GM23338 (cell line): ENCODE measurements around the gene C5orf24. TPM values are rescaled to one million over a fixed set of nuclear protein-coding genes. Genes with fewer than 3 reads are reported as not detected.

Source experiments
- ATAC-seq: fragments of 200-7000 bp; cut with Tn5 transposase; 3 replicates; pipeline ENCODE4 v1.9.1; 2020
- DNase-seq: peaks from one replicate; pipeline ENCODE4 v3.0.0-alpha.2; 2015; ENCODE audit warnings: low spot score
- H2AFZ ChIP-seq: fragments of 200-600 bp; sonication (generic); 2 replicates; pipeline ENCODE4 v1.8.0; 2016; ENCODE audit warnings: antibody characterized with exemption, mild to moderate bottlenecking, moderate library complexity
- H3F3A ChIP-seq: fragments of 200-600 bp; sonication (generic); replicated peaks from 2 replicates; pipeline ENCODE4 v1.8.0; 2017; ENCODE audit warnings: antibody characterized with exemption, mixed run types, low read depth
- H3K27ac ChIP-seq: fragments of 200-600 bp; sonication (generic); 2 replicates; pipeline ENCODE4 v1.6.1; 2016; ENCODE audit warnings: low read depth
- H3K27me3 ChIP-seq: fragments of 200-600 bp; sonication (generic); 2 replicates; pipeline ENCODE4 v1.8.0; 2016; ENCODE audit warnings: mild to moderate bottlenecking, mixed run types, moderate library complexity; ENCODE audit not compliant: insufficient read depth
- H3K36me3 ChIP-seq: fragments of 200-600 bp; sonication (generic); 2 replicates; pipeline ENCODE4 v1.8.0; 2016; ENCODE audit warnings: mild to moderate bottlenecking; ENCODE audit not compliant: insufficient read depth
- H3K4me1 ChIP-seq: fragments of 200-600 bp; sonication (generic); 2 replicates; pipeline ENCODE4 v1.8.0; 2016; ENCODE audit warnings: mild to moderate bottlenecking, moderate library complexity; ENCODE audit not compliant: insufficient read depth
- H3K4me2 ChIP-seq: fragments of 200-600 bp; sonication (generic); 2 replicates; pipeline ENCODE4 v1.7.1; 2017; ENCODE audit warnings: mixed run types
- H3K4me3 ChIP-seq: fragments of 200-600 bp; sonication (generic); 2 replicates; pipeline ENCODE4 v1.6.1; 2016; ENCODE audit warnings: mixed run types
- H3K79me2 ChIP-seq: fragments of 200-600 bp; sonication (generic); replicated peaks from 2 replicates; pipeline ENCODE4 v1.8.0; 2017; ENCODE audit warnings: mild to moderate bottlenecking; ENCODE audit not compliant: insufficient read depth
- H3K9me2 ChIP-seq: fragments of 200-600 bp; sonication (generic); 2 replicates; pipeline ENCODE4 v1.8.0; 2017; ENCODE audit not compliant: insufficient read depth
- H4K20me1 ChIP-seq: fragments of 200-600 bp; sonication (generic); replicated peaks from 2 replicates; pipeline ENCODE4 v1.8.0; 2017; ENCODE audit warnings: mild to moderate bottlenecking; ENCODE audit not compliant: insufficient read depth
- H3K27ac Mint-ChIP-seq: 2 replicates; pipeline ENCODE4 v1.8.0; 2020; ENCODE audit warnings: inconsistent platforms, mild to moderate bottlenecking, moderate library complexity, mixed read lengths
- H3K27me3 Mint-ChIP-seq: 3 replicates; pipeline ENCODE4 v1.8.0; 2022; ENCODE audit warnings: low read depth, mild to moderate bottlenecking, moderate library complexity, mixed read lengths, inconsistent platforms; ENCODE audit not compliant: insufficient read depth, poor library complexity
- H3K36me3 Mint-ChIP-seq: 3 replicates; pipeline ENCODE4 v1.8.0; 2021; ENCODE audit warnings: low read depth, mild to moderate bottlenecking, inconsistent platforms, moderate library complexity, mixed read lengths
- H3K4me1 Mint-ChIP-seq: 3 replicates; pipeline ENCODE4 v1.8.0; 2020; ENCODE audit warnings: mild to moderate bottlenecking, inconsistent platforms, mixed read lengths
- H3K4me3 Mint-ChIP-seq: 3 replicates; pipeline ENCODE4 v1.8.0; 2021; ENCODE audit warnings: moderate library complexity, mild to moderate bottlenecking, inconsistent platforms, mixed read lengths
- H3K9me3 Mint-ChIP-seq: 3 replicates; pipeline ENCODE4 v1.8.0; 2020; ENCODE audit warnings: moderate library complexity, mild to moderate bottlenecking, inconsistent platforms, mixed read lengths
- CREB1 ChIP-seq: fragments of 250-450 bp; sonication (Bioruptor Pico); IDR thresholded peaks from 2 replicates; pipeline ENCODE4 v1.5.0; 2020; ENCODE audit warnings: low read depth, mild to moderate bottlenecking, moderate library complexity
- CTCF ChIP-seq, 2 experiments: fragments of 200-600 bp in 1 of 2; sonication (generic) in 1 of 2; conservative IDR thresholded peaks; 2 replicates each; pipeline versions ENCODE4 v1.5.1 to v1.6.1; 2016 to 2017; ENCODE audit warnings: antibody characterized with exemption in 2 of 2, low read depth in 2 of 2, mild to moderate bottlenecking in 2 of 2, moderate library complexity in 1 of 2
- ETS1 ChIP-seq: IDR thresholded peaks from 2 replicates; pipeline ENCODE4 v1.6.1; 2016; ENCODE audit warnings: antibody characterized with exemption
- EZH2 ChIP-seq: fragments of 200-600 bp; sonication (generic); IDR thresholded peaks from one replicate; pipeline ENCODE4 v1.8.0; 2017; ENCODE audit warnings: antibody characterized with exemption, mild to moderate bottlenecking, low read depth; ENCODE audit not compliant: unreplicated experiment
- EZH2phosphoT487 ChIP-seq: fragments of 200-600 bp; sonication (generic); IDR thresholded peaks from one replicate; pipeline ENCODE4 v1.8.1; 2018; ENCODE audit warnings: antibody characterized with exemption; ENCODE audit not compliant: unreplicated experiment
- JUNB ChIP-seq: IDR thresholded peaks from one replicate; pipeline ENCODE4 v1.6.1; 2016; ENCODE audit warnings: antibody characterized with exemption; ENCODE audit not compliant: unreplicated experiment
- NANOG ChIP-seq: IDR thresholded peaks from 2 replicates; pipeline ENCODE4 v1.6.1; 2016; ENCODE audit warnings: antibody characterized with exemption, borderline replicate concordance
- POLR2AphosphoS5 ChIP-seq: IDR thresholded peaks from 2 replicates; pipeline ENCODE4 v1.6.1; 2016; ENCODE audit warnings: antibody characterized with exemption, low read depth
- REST ChIP-seq: IDR thresholded peaks from one replicate; pipeline ENCODE4 v1.6.1; 2018; ENCODE audit warnings: antibody characterized with exemption; ENCODE audit not compliant: unreplicated experiment
- STAT1 ChIP-seq: IDR thresholded peaks from one replicate; pipeline ENCODE4 v1.6.1; 2016; ENCODE audit warnings: antibody characterized with exemption; ENCODE audit not compliant: unreplicated experiment
- ZNF114 ChIP-seq: fragments of 250-450 bp; sonication (Bioruptor Pico); IDR thresholded peaks from 2 replicates; pipeline ENCODE4 v1.5.0; 2020; ENCODE audit warnings: mild to moderate bottlenecking, moderate library complexity
- ZNF331 ChIP-seq: fragments of 250-450 bp; sonication (Bioruptor Pico); IDR thresholded peaks from 2 replicates; pipeline ENCODE4 v1.5.0; 2020; ENCODE audit warnings: low read depth, mild to moderate bottlenecking, moderate library complexity
- ZNF462 ChIP-seq: fragments of 250-450 bp; sonication (Bioruptor Pico); IDR thresholded peaks from 2 replicates; pipeline ENCODE4 v1.5.0; 2020; ENCODE audit warnings: mild to moderate bottlenecking, moderate library complexity
- polyA plus RNA-seq: library from polyadenylated mRNA; unstranded; fragments of >200 nt; fragmentation: Nextera tagmentation; extraction: Ambion mirVana; gene quantifications from 2 replicates; pipeline ENCODE4 v1.2.1, GENCODE V29; 2016
- total RNA-seq: library from RNA; depleted of rRNA; stranded (reverse); fragments of >200 nt; shearing (Covaris generic); gene quantifications from 2 replicates; pipeline ENCODE4 v1.2.3, GENCODE V29; 2014

C5orf24 gene
- total and polyA plus RNA-seq, 2 experiments from 2014 or later, result 14.6 to 21.1 TPM

GRCh38 chr5:134877159-134877558, 31.4 kb downstream of the C5orf24 start:
- Histone ChIP-seq H3K36me3 (no peaks in the 10 kb centered on the region), H3K27ac (no peak overlapping the region), H3K4me3 (no peak overlapping the region), H3K27me3 (no peaks in the 10 kb centered on the region), H3K4me1 (peaks cover 14% of the 10 kb centered on the region; the same call in 1 of the 2 replicates), H3K9me2 (no peaks in the 10 kb centered on the region), H2AFZ (no peak overlapping the region), H3K4me2 (no peak overlapping the region), H3K79me2 (peaks cover 27% of the 10 kb centered on the region), H4K20me1 (no peaks in the 10 kb centered on the region), H3F3A (0 out of 2 replicates have a peak, but pooled peaks cover 6% of the 10 kb centered on the region)
- Mint-ChIP-seq H3K9me3 (no peaks in the 10 kb centered on the region), H3K36me3 (peaks cover 2% of the 10 kb centered on the region), H3K27ac (peak overlapping the region; percentile 2; the same call in 1 of the 2 replicates), H3K27me3 (peaks cover 9% of the 10 kb centered on the region), H3K4me1 (peaks cover 15% of the 10 kb centered on the region), H3K4me3 (no peak overlapping the region)
- ATAC-seq (no peak), DNase-seq (no peak)
- TF ChIP-seq ZNF331 (CRISPR knock-in tag), result no peak
- TF ChIP-seq REST, result no peak
- TF ChIP-seq EZH2phosphoT487, result no peak
- no peak for TF ChIP-seq CREB1 (CRISPR knock-in tag)
- TF ChIP-seq ZNF462 (CRISPR knock-in tag), result no peak
- TF ChIP-seq STAT1, result no peak
- TF ChIP-seq ZNF114, result no peak
- TF ChIP-seq ETS1, result no peak
- no peak for TF ChIP-seq NANOG
- no peak for TF ChIP-seq EZH2
- TF ChIP-seq POLR2AphosphoS5, result no peak
- no peak for TF ChIP-seq CTCF (conservative IDR thresholded peaks at IDR 0.05; ENCODE audit: low read depth in 2 of 2)
- TF ChIP-seq JUNB, result no peak
